GM18520 (cell line): ENCODE results near the gene IGSF21.

ENCODE experiments used
- ATAC-seq: cut with Tn5 transposase; IDR thresholded peaks from one replicate; pipeline ENCODE4 v1.9.1; 2021; ENCODE audit not compliant: unreplicated experiment

Gene IGSF21

GRCh38 chr1:18118491-18118890 lies 10.9 kb downstream of the IGSF21 start:
- no peak for ATAC-seq

- no peak for ATAC-seq
Observed at GRCh38 chr1:18119289-18119688, 11.7 kb downstream of the IGSF21 start.

GRCh38 chr1:18119771-18120377 lies 12.3 kb downstream of the IGSF21 start:
- ATAC-seq, result no peak

- no peak for ATAC-seq
Observed at GRCh38 chr1:18120638-18121037, 13.0 kb downstream of the IGSF21 start.

GRCh38 chr1:18121072-18121820 lies 13.6 kb downstream of the IGSF21 start:
- ATAC-seq, result no peak

- no peak for ATAC-seq
Observed at GRCh38 chr1:18123467-18123992, 15.9 kb downstream of the IGSF21 start.

GRCh38 chr1:18124977-18125376 lies 17.4 kb downstream of the IGSF21 start:
- ATAC-seq, result no peak

- ATAC-seq, result no peak
Observed at GRCh38 chr1:18126616-18127015, 19.0 kb downstream of the IGSF21 start.

GRCh38 chr1:18128298-18128697 lies 20.7 kb downstream of the IGSF21 start:
- ATAC-seq, result no peak

- ATAC-seq, result no peak
Observed at GRCh38 chr1:18130356-18130755, 22.8 kb downstream of the IGSF21 start.

GRCh38 chr1:18132022-18132710 lies 24.6 kb downstream of the IGSF21 start:
- ATAC-seq, result no peak

- no peak for ATAC-seq
Observed at GRCh38 chr1:18132711-18133541, 25.3 kb downstream of the IGSF21 start.

GRCh38 chr1:18134324-18135046 lies 26.9 kb downstream of the IGSF21 start:
- ATAC-seq, result no peak

GRCh38 chr1:18137759-18138345 lies 30.3 kb downstream of the IGSF21 start:
- ATAC-seq, result no peak

GRCh38 chr1:18139198-18139981 lies 31.8 kb downstream of the IGSF21 start:
- ATAC-seq, result no peak

GRCh38 chr1:18140411-18140810 lies 32.8 kb downstream of the IGSF21 start:
- ATAC-seq, result no peak

GRCh38 chr1:18141661-18142060 lies 34.1 kb downstream of the IGSF21 start:
- no peak for ATAC-seq

GRCh38 chr1:18142471-18142870 lies 34.9 kb downstream of the IGSF21 start:
- ATAC-seq, result no peak

- ATAC-seq, result no peak
Observed at GRCh38 chr1:18142969-18143368, 35.4 kb downstream of the IGSF21 start.
